Activated CD4-positive, alpha-beta memory T cell treated with anti-CD3 and anti-CD28 coated beads, Interleukin-2, amount 10 ng/mL, durations not matched to agents 7 days and 5 days (primary cell): ENCODE measurements around the gene ACOT7. TPM values are rescaled to one million over a fixed set of nuclear protein-coding genes. Genes with fewer than 3 reads are reported as not detected.

ENCODE experiments used
- CTCF ChIA-PET: fragments of 350-600 bp; sonication (Branson Sonifier 250); formaldehyde crosslinking; loops from one replicate; lab custom pipeline; 2021; ENCODE audit warnings: antibody characterized with exemption, inconsistent platforms; lab: Charles Lee
- POLR2A ChIA-PET: fragments of 350-600 bp; sonication (Branson Sonifier 250); formaldehyde crosslinking; loops from one replicate; lab custom pipeline; 2021; ENCODE audit warnings: antibody characterized with exemption; lab: Charles Lee
- DNase-seq: peaks from one replicate; pipeline ENCODE4 v3.0.0-alpha.2; 2020
- H3K27ac Mint-ChIP-seq: one replicate; pipeline ENCODE4 v1.8.0; 2021; ENCODE audit warnings: mild to moderate bottlenecking, mixed read lengths
- H3K27me3 Mint-ChIP-seq: one replicate; pipeline ENCODE4 v1.8.0; 2021; ENCODE audit warnings: mixed read lengths
- H3K36me3 Mint-ChIP-seq: one replicate; pipeline ENCODE4 v1.8.0; 2021; ENCODE audit warnings: low read depth, mixed read lengths
- H3K4me1 Mint-ChIP-seq: one replicate; pipeline ENCODE4 v1.8.0; 2021; ENCODE audit warnings: mixed read lengths
- H3K4me3 Mint-ChIP-seq: one replicate; pipeline ENCODE4 v1.8.0; 2021; ENCODE audit warnings: mild to moderate bottlenecking, mixed read lengths
- H3K9me3 Mint-ChIP-seq: one replicate; pipeline ENCODE4 v1.8.0; 2021; ENCODE audit warnings: mixed read lengths
- total RNA-seq, 2 experiments: library from RNA; stranded (reverse); gene quantifications; one replicate each; pipeline ENCODE4 v1.2.3, GENCODE V29; 2021

ACOT7 gene
- total RNA-seq, 2 experiments from 2014 or later = 56.8 to 58.6 TPM

DNA sequence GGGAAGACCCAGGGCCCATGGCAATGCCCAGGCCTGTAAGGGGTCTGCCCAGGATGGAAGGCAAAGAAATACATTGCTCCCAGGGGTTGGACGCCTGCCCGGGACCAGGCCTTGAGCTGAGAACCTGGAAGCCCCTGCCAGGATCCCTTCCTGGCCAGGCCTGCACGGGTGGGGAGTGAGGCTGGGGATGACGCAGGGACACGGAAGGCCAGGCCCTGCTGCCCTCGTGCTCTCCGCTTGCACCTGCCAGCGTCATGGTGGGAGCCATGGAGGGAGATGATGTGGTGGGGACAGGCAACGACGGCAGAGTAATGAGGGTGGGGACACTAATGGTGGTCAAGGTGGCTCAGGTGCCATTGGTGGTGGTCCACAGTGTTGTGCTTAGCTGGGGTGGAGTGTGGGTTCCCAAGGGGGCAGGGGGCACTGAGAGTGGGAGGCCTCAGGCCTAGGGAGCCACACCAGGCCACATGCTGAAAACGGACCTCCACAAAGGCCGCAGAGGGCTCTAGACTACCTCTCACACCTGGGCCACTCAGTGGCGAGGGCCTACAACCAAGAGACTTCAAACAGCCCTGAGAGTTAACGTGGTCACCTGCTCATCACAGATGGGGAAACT lies 145.3 kb downstream of the ACOT7 start:
- no peak for DNase-seq
- ChIA-PET POLR2A (interaction anchor here (0.7 to 1.3 kb wide), 2 partner anchors 157 to 166 kb away, joined by 3 read pairs; no protein-coding TSS in a partner anchor), CTCF (interaction anchor here (0.9 to 4.2 kb wide), 10 partner anchors 42 to 212 kb away, joined by 3 to 61 read pairs (median 7); partner anchors contain the start of gene RNF207)
- no peaks in the 10 kb centered on the region for H3K36me3 Mint-ChIP-seq
- H3K27ac Mint-ChIP-seq = no peak overlapping the region
- peaks cover 20% of the 10 kb centered on the region for H3K4me1 Mint-ChIP-seq
- H3K4me3 Mint-ChIP-seq = no peak overlapping the region
- H3K27me3 Mint-ChIP-seq = peaks cover 60% of the 10 kb centered on the region
- no peaks in the 10 kb centered on the region for H3K9me3 Mint-ChIP-seq

DNA sequence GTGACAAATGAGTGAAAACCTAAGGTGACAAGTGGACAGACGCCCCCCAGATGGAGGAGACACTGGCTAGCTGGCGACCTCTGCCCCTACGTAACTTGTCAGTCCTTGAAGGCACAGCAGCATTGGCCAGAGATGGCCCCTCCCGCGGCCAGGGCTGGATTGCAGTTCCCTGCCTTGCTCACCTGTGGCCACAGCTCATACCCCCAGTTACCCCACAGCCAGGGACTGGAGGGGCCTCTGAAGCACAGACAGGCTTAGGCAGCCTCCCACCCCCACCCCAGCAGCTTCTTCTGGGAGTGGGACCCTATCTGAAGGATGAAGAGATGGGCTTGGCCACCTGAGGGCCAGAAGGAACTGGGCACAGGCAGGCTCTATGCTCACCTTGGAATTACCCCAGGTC lies 145.9 kb downstream of the ACOT7 start:
- CTCF ChIA-PET = interaction anchor here (0.8 to 4.2 kb wide), 17 partner anchors 10 to 192 kb away, joined by 3 to 61 read pairs (median 8); partner anchors contain the start of genes ACOT7, GPR153, ICMT and RNF207
- H3K9me3 Mint-ChIP-seq = no peaks in the 10 kb centered on the region

GRCh38 chr1:6246497-6247467 lies 146.8 kb downstream of the ACOT7 start:
- peaks cover 18% of the 10 kb centered on the region for H3K4me1 Mint-ChIP-seq

More for the DNA sequence above, 145.9 kb downstream of the ACOT7 start:
- DNase-seq = no peak
- POLR2A ChIA-PET = interaction anchor here (0.7 to 2.5 kb wide), 4 partner anchors 12 to 167 kb away, joined by 3 to 12 read pairs (median 6); partner anchors contain the start of genes ACOT7 and ICMT
- peaks cover 20% of the 10 kb centered on the region for H3K4me1 Mint-ChIP-seq
- H3K27me3 Mint-ChIP-seq = peaks cover 62% of the 10 kb centered on the region
- no peak overlapping the region for H3K27ac Mint-ChIP-seq
- no peaks in the 10 kb centered on the region for H3K36me3 Mint-ChIP-seq
- no peak overlapping the region for H3K4me3 Mint-ChIP-seq

GRCh38 chr1:6245869-6246496 lies 147.6 kb downstream of the ACOT7 start:
- peak; percentile 71 for DNase-seq
- peak overlapping the region; percentile 12 for H3K4me3 Mint-ChIP-seq
- CTCF ChIA-PET = interaction anchor here (0.7 to 4.2 kb wide), 31 partner anchors 8 to 245 kb away, joined by 3 to 61 read pairs (median 7); partner anchors contain the start of genes ACOT7, ESPN, GPR153 and ICMT
- H3K9me3 Mint-ChIP-seq = no peaks in the 10 kb centered on the region
- H3K27me3 Mint-ChIP-seq = peaks cover 61% of the 10 kb centered on the region
- H3K27ac Mint-ChIP-seq = no peak overlapping the region
- H3K36me3 Mint-ChIP-seq = no peaks in the 10 kb centered on the region
- POLR2A ChIA-PET = interaction anchor here (0.9 to 2.5 kb wide), 7 partner anchors 10 to 214 kb away, joined by 3 to 12 read pairs (median 5); partner anchors contain the start of genes ACOT7 and ICMT
- peaks cover 24% of the 10 kb centered on the region for H3K4me1 Mint-ChIP-seq

More at GRCh38 chr1:6246497-6247467, 146.8 kb downstream of the ACOT7 start:
- Mint-ChIP-seq H3K27me3 (peaks cover 59% of the 10 kb centered on the region), H3K36me3 (no peaks in the 10 kb centered on the region), H3K4me3 (peak overlapping the region; percentile 70), H3K27ac (no peak overlapping the region), H3K9me3 (no peaks in the 10 kb centered on the region)
- POLR2A ChIA-PET = interaction anchor here (0.9 to 2.5 kb wide), 7 partner anchors 11 to 213 kb away, joined by 3 to 12 read pairs (median 5); partner anchors contain the start of genes ACOT7 and ICMT
- CTCF ChIA-PET = interaction anchor here (0.7 to 4.2 kb wide), 36 partner anchors 9 to 399 kb away, joined by 3 to 61 read pairs (median 6); partner anchors contain the start of genes ACOT7, ESPN, GPR153 and ICMT
- DNase-seq = peak; percentile 82

DNA sequence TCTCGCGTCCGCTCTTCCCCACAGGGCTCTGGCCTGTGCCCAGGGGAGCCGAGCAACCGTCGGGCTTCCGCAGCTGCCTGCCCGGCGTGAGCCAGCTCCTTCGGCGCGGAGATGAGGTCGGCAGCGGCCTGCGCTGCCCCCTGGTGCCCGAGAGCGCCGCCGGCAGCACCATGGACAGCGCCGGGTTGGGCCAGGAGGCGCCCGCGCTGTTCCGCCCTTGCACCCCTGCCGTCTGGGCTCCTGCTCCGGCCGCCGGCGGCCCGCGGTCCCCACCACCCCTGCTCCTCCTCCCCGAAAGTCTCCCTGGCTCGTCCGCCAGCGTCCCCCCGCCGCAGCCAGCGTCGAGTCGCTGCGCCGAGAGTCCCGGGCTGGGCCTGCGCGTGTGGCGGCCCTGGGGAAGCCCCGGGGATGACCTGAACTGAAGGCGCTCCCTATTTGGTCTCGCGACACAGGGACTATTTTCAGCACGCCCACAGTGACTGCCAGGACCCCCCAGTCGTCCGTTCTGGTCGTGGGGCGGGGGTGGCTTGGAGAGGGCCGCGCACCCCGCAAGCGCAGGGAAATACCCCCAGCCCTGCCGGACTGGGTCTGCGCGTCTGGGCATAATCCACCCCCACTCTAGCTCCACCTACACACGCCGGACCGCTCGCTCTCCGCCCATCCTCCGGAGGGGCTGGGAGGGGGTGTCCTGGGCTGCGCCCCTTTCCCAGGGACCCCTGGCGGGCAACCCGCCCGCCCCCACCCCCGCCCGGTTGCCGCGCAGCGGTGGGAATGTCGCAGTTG lies 148.3 kb downstream of the ACOT7 start:
- POLR2A ChIA-PET = interaction anchor here (1.1 to 2.5 kb wide), 5 partner anchors 9 to 149 kb away, joined by 3 to 12 read pairs (median 7); partner anchors contain the start of genes ACOT7 and ICMT
- H3K4me3 Mint-ChIP-seq = no peak overlapping the region

GRCh38 chr1:6244401-6245049 lies 149.0 kb downstream of the ACOT7 start:
- no peak overlapping the region for H3K27ac Mint-ChIP-seq
- POLR2A ChIA-PET = interaction anchor here (1.3 kb wide), 1 partner anchor 8 kb away, joined by 7 read pairs; the partner anchor contains the start of gene ICMT
- CTCF ChIA-PET = interaction anchor here (0.5 to 3.7 kb wide), 13 partner anchors 9 to 215 kb away, joined by 3 to 16 read pairs (median 3); partner anchors contain the start of genes ICMT and RNF207
- DNase-seq = no peak
- peaks cover 61% of the 10 kb centered on the region for H3K27me3 Mint-ChIP-seq
- H3K9me3 Mint-ChIP-seq = no peaks in the 10 kb centered on the region
- no peaks in the 10 kb centered on the region for H3K36me3 Mint-ChIP-seq
- peak overlapping the region; percentile 15 for H3K4me3 Mint-ChIP-seq
- H3K4me1 Mint-ChIP-seq = peaks cover 22% of the 10 kb centered on the region

More for the DNA sequence above, 148.3 kb downstream of the ACOT7 start:
- Mint-ChIP-seq H3K9me3 (no peaks in the 10 kb centered on the region), H3K36me3 (no peaks in the 10 kb centered on the region), H3K4me1 (peaks cover 24% of the 10 kb centered on the region), H3K27ac (no peak overlapping the region), H3K27me3 (peaks cover 59% of the 10 kb centered on the region)
- CTCF ChIA-PET = interaction anchor here (0.5 to 4.2 kb wide), 30 partner anchors 9 to 245 kb away, joined by 3 to 61 read pairs (median 6); partner anchors contain the start of genes ACOT7, ESPN, GPR153 and ICMT
- peak; percentile 83 for DNase-seq

- H3K27ac Mint-ChIP-seq = no peak within 1 kb of the TSS
- H3K4me1 Mint-ChIP-seq = peaks cover 22% of the 10 kb centered on the region
- H3K4me3 Mint-ChIP-seq = peak within 1 kb of the TSS; percentile 15
- ChIA-PET POLR2A (interaction anchor here (1.3 kb wide), 1 partner anchor 8 kb away, joined by 7 read pairs; the partner anchor contains the start of gene ICMT), CTCF (interaction anchor here (1.6 to 1.7 kb wide), 2 partner anchors 11 to 135 kb away, joined by 4 to 7 read pairs; no protein-coding TSS in a partner anchor)
- DNase-seq = no peak
- H3K36me3 Mint-ChIP-seq = no peaks in the 10 kb centered on the region
- no peaks in the 10 kb centered on the region for H3K9me3 Mint-ChIP-seq
- H3K27me3 Mint-ChIP-seq = peaks cover 66% of the 10 kb centered on the region
These were observed 149.6 kb downstream of the ACOT7 start, which contains the start of gene HES3 for GRCh38 chr1:6243993-6244392. Gene HES3, plus strand, starts transcription at chr1:6244179. Its CDS starts 187 bp downstream, at chr1:6244366.

- Mint-ChIP-seq H3K4me1 (peaks cover 24% of the 10 kb centered on the region), H3K36me3 (no peaks in the 10 kb centered on the region), H3K27me3 (peaks cover 62% of the 10 kb centered on the region), H3K9me3 (no peaks in the 10 kb centered on the region), H3K4me3 (no peak overlapping the region), H3K27ac (no peak overlapping the region)
- ChIA-PET POLR2A (interaction anchor here (1.6 kb wide), 1 partner anchor 150 kb away, joined by 6 read pairs; the partner anchor contains the start of gene ACOT7), CTCF (interaction anchor here (1.2 to 1.3 kb wide), 2 partner anchors 33 to 163 kb away, joined by 3 read pairs; no protein-coding TSS in a partner anchor)
- no peak for DNase-seq
These were observed 150.3 kb downstream of the ACOT7 start for GRCh38 chr1:6243053-6243834.

- Mint-ChIP-seq H3K9me3 (no peaks in the 10 kb centered on the region), H3K27ac (no peak overlapping the region), H3K4me1 (peaks cover 26% of the 10 kb centered on the region), H3K4me3 (no peak overlapping the region), H3K27me3 (peaks cover 54% of the 10 kb centered on the region), H3K36me3 (no peaks in the 10 kb centered on the region)
- ChIA-PET CTCF (interaction anchor here (1.2 to 1.7 kb wide), 4 partner anchors 32 to 165 kb away, joined by 3 to 4 read pairs (median 3); no protein-coding TSS in a partner anchor), POLR2A (interaction anchor here (0.9 to 1.6 kb wide), 2 partner anchors 152 to 181 kb away, joined by 3 to 6 read pairs; partner anchors contain the start of gene ACOT7)
- DNase-seq = no peak
These were observed 151.5 kb downstream of the ACOT7 start for GRCh38 chr1:6241887-6242740.
